ENCODE measurements around the gene RXRA. TPM values are rescaled to one million over a fixed set of nuclear protein-coding genes. Genes with fewer than 3 reads are reported as not detected.

RXRA gene
- total and polyA plus RNA-seq, 2 of the 13 experiments (the other 11 are each of a cell fraction or from before 2014, with no cell fraction given) = 18.9 to 29.2 TPM

DNA sequence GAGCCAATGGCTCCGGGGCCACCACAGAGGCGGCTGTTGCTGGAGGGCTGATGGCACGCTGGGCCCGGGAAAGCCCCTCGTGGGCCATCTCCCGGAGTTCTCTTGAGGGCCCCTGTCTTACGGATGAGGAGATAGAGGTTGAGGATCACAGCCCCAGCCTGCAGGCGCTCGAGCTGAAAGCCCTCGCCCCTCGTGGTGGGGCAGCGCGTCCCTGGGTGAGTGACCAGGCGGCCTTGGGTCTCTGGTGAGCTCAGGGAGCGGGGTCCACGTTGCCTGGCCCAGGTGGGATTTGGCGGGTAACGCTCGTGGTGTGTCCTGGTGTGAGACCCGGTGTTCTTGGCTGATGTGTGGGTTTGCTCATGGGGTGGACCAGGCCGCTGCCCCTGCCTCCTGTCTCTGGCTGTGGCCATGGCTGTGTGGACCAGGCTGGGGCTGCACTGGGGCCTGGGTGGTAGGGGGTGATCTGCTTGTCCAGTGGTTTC, 38.9 kb downstream of the RXRA start (continued):
- TF ChIP-seq HNF4G (IDR thresholded peaks at IDR 0.05; ENCODE audit: borderline replicate concordance, low read depth, low read length) = no peak
- TF ChIP-seq HNF4G (CRISPR knock-in tag; IDR thresholded peaks at IDR 0.05; ENCODE audit: borderline replicate concordance, low read depth) = no peak
- no peak for TF ChIP-seq SAP130 (CRISPR knock-in tag; IDR thresholded peaks at IDR 0.05; ENCODE audit: low read depth)

DNA sequence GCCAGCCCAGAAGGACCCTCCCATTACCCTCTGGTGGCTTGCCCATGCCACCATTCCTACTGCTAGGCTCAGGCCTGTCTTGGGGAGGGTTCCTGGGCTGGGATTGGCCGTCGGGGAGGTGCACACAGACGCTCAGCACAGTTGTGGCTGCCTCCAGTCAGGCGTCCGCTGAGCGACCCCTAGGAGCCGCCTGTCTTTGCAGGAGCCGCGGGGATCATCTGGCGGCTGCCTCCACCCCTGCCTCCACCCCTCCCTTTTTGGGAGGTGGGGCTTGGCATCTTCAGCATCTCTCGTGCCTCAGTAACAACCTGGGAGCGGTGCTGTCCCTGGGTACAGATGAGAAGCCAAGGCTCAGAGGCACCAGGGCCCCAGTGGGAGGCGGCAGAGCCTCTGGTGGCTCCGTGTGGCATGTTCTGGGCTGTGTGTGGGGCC, 39.6 kb downstream of the RXRA start:
- POLR2A ChIA-PET = interaction anchor here (2.5 kb wide), 1 partner anchor 37 kb away, joined by 23 read pairs; no protein-coding TSS in a partner anchor
- CTCF ChIA-PET (ENCODE audit: low intra/inter-chr PET ratio, low total read pairs) = no interaction called here
- intact Hi-C loops (cut with micrococcal nuclease; ENCODE audit: unreplicated experiment) = loop anchor here (1.0 to 5.0 kb wide), 2 partner anchors 28 to 39 kb away; partner anchors contain the start of gene RXRA
- peaks cover 73% of the 10 kb centered on the region for H3K79me2 ChIP-seq (ENCODE audit: insufficient read depth, low read length)
- H3K4me1 ChIP-seq (ENCODE audit: insufficient read depth, low read length) = peaks cover 73% of the 10 kb centered on the region
- DNase-seq (ENCODE audit: low spot score) = no peak
- no peak overlapping the region for H3K4me2 ChIP-seq (ENCODE audit: low read depth, low read length)
- TF ChIP-seq ZSCAN25 (CRISPR knock-in tag; IDR thresholded peaks at IDR 0.05) (peak; percentile 70), NONO (IDR thresholded peaks at IDR 0.05) (no peak), NONO (CRISPR knock-in tag; conservative IDR thresholded peaks at IDR 0.05) (no peak), HNRNPLL (IDR thresholded peaks at IDR 0.05; ENCODE audit: low read depth, low read length, poor library complexity, severe bottlenecking) (peak; percentile 3), NFATC3 (CRISPR knock-in tag; IDR thresholded peaks at IDR 0.05) (no peak)
- TF ChIP-seq, protein P1, sequence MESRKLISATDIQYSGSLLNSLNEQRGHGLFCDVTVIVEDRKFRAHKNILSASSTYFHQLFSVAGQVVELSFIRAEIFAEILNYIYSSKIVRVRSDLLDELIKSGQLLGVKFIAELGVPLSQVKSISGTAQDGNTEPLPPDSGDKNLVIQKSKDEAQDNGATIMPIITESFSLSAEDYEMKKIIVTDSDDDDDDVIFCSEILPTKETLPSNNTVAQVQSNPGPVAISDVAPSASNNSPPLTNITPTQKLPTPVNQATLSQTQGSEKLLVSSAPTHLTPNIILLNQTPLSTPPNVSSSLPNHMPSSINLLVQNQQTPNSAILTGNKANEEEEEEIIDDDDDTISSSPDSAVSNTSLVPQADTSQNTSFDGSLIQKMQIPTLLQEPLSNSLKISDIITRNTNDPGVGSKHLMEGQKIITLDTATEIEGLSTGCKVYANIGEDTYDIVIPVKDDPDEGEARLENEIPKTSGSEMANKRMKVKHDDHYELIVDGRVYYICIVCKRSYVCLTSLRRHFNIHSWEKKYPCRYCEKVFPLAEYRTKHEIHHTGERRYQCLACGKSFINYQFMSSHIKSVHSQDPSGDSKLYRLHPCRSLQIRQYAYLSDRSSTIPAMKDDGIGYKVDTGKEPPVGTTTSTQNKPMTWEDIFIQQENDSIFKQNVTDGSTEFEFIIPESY (CRISPR knock-in tag; IDR thresholded peaks at IDR 0.05) = peak; percentile 93
- no TSS peak for BruUV-seq (replicated peaks)
- H3K9ac ChIP-seq (ENCODE audit: insufficient read depth, low read depth, low read length) = no peak overlapping the region
- peaks cover 38% of the 10 kb centered on the region; the same call in 1 of the 2 replicates for H4K20me1 ChIP-seq (ENCODE audit: insufficient read depth, low read length)
- H3K36me3 ChIP-seq (replicated peaks in 1 of 2; ENCODE audit: control insufficient read depth in 1 of 2, insufficient read depth in 2 of 2, low read length in 2 of 2) = no peaks in the 10 kb centered on the region
- no peak for ATAC-seq
- H3K4me3 ChIP-seq (replicated peaks in 1 of 3; ENCODE audit: insufficient read depth in 1 of 3, low read depth in 2 of 3, low read length in 3 of 3) = no peak overlapping the region
- no peaks in the 10 kb centered on the region for H3K27me3 ChIP-seq (ENCODE audit: control insufficient read depth in 1 of 2, insufficient read depth in 2 of 2, low read length in 2 of 2)
- 89% methylated on average over 9 of the region's 14 CpGs for WGBS (ENCODE audit: low lambda C conversion rate)
- no peaks in the 10 kb centered on the region for H3K9me3 ChIP-seq (ENCODE audit: low read length)
- in situ Hi-C loops (cut with HindIII; ENCODE audit: extremely low pct_ligation_motif_present, low pct_unique_long_range_greater_than_20kb) = no loop called here
- FAIRE-seq = no peak
- H2AFZ ChIP-seq (ENCODE audit: low read length) = no peak overlapping the region
- peak overlapping the region; percentile 74 for H3K27ac ChIP-seq (ENCODE audit: extremely low read length, insufficient read depth, low read length)
